GM18870 (cell line): Measurements from ENCODE around the gene HELZ2.

Experiments
- ATAC-seq: cut with Tn5 transposase; IDR thresholded peaks from one replicate; pipeline ENCODE4 v1.9.1; 2021; ENCODE audit warnings: moderate library complexity; ENCODE audit not compliant: unreplicated experiment

The HELZ2 gene

GRCh38 chr20:63597651-63598478 lies 23.8 kb upstream of the HELZ2 start:
- ATAC-seq = no peak

- no peak for ATAC-seq
Measured at GRCh38 chr20:63596423-63596822, 22.4 kb upstream of the HELZ2 start.

- ATAC-seq = no peak
Measured at GRCh38 chr20:63595416-63596127, 21.5 kb upstream of the HELZ2 start.

- ATAC-seq = no peak
Measured at GRCh38 chr20:63594043-63594561, 20.1 kb upstream of the HELZ2 start.

GRCh38 chr20:63592661-63593060 lies 18.6 kb upstream of the HELZ2 start:
- ATAC-seq = no peak

GRCh38 chr20:63591786-63592355 lies 17.8 kb upstream of the HELZ2 start:
- no peak for ATAC-seq

GRCh38 chr20:63591147-63591533 lies 17.1 kb upstream of the HELZ2 start:
- no peak for ATAC-seq

- ATAC-seq = no peak
Measured at GRCh38 chr20:63590218-63591146, 16.4 kb upstream of the HELZ2 start.

- no peak for ATAC-seq
Measured at GRCh38 chr20:63589261-63590217, 15.5 kb upstream of the HELZ2 start.

- no peak for ATAC-seq
Measured at GRCh38 chr20:63588641-63589041, 14.6 kb upstream of the HELZ2 start.

GRCh38 chr20:63587776-63588591 lies 13.9 kb upstream of the HELZ2 start:
- no peak for ATAC-seq

GRCh38 chr20:63587256-63587655 lies 13.2 kb upstream of the HELZ2 start:
- no peak for ATAC-seq

GRCh38 chr20:63586797-63587196 lies 12.8 kb upstream of the HELZ2 start:
- no peak for ATAC-seq

- ATAC-seq = no peak
Measured at GRCh38 chr20:63585616-63586565, 11.9 kb upstream of the HELZ2 start.

- ATAC-seq = no peak
Measured at GRCh38 chr20:63582382-63583063, 8.5 kb upstream of the HELZ2 start.

GRCh38 chr20:63580796-63581461 lies 6.9 kb upstream of the HELZ2 start:
- ATAC-seq = no peak
